ENCODE results near the gene TYW1. TPM values are rescaled to one million over a fixed set of nuclear protein-coding genes. Genes with fewer than 3 reads are reported as not detected.
A peak's percentile ranks its signal among the peaks of the same experiment; 100 is the strongest.
"Not testable (repeated sequence)": the region's sequence is repeated elsewhere in the genome, so short reads cannot be mapped to it uniquely, and the experiment has no call there.

The TYW1 gene, protein sequence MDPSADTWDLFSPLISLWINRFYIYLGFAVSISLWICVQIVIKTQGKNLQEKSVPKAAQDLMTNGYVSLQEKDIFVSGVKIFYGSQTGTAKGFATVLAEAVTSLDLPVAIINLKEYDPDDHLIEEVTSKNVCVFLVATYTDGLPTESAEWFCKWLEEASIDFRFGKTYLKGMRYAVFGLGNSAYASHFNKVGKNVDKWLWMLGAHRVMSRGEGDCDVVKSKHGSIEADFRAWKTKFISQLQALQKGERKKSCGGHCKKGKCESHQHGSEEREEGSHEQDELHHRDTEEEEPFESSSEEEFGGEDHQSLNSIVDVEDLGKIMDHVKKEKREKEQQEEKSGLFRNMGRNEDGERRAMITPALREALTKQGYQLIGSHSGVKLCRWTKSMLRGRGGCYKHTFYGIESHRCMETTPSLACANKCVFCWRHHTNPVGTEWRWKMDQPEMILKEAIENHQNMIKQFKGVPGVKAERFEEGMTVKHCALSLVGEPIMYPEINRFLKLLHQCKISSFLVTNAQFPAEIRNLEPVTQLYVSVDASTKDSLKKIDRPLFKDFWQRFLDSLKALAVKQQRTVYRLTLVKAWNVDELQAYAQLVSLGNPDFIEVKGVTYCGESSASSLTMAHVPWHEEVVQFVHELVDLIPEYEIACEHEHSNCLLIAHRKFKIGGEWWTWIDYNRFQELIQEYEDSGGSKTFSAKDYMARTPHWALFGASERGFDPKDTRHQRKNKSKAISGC
- 14.0 TPM for total RNA-seq

DNA sequence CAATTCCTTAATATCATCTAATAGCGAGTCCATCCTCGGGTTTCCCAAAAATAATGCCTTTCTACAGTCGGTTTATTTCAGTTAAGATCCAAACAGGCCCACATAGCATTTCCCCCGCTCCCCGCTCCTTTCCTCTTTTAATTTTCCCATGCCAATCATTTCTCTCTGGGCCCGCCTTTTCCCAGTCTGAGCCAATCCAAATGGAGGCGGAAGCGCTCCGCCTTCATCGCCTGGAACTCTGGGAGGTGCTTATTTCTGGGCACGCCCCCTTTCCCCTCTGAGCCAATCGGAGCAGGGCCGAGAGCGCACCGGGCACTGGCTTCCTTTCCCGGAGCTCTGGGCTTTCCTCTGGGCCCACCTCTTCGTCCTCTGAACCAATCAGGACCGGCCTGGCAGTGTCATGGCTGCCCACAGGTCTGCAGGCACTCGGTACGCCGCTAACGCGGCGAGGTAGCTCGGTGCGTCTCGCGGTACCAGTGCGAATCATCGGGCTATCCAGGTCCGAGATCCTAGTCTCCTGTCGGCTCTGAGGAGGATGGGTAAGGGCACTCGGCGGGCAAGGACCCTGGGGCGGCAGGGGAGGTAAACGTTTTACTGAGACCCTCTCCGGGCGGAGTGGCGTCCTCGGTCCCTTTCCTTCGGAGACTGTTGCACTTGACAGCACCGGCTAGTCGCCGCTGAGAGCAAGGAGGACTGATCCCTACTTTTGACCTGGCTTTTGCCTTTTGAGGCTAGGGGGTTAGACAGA lies at the start of gene TYW1:
Gene TYW1, plus strand, starts transcription at position 390 of the 748 bp plus-strand sequence. Its CDS starts 146 bp downstream, at position 536.
- peak; percentile 99 for DNase-seq (ENCODE audit: low spot score)

DNA sequence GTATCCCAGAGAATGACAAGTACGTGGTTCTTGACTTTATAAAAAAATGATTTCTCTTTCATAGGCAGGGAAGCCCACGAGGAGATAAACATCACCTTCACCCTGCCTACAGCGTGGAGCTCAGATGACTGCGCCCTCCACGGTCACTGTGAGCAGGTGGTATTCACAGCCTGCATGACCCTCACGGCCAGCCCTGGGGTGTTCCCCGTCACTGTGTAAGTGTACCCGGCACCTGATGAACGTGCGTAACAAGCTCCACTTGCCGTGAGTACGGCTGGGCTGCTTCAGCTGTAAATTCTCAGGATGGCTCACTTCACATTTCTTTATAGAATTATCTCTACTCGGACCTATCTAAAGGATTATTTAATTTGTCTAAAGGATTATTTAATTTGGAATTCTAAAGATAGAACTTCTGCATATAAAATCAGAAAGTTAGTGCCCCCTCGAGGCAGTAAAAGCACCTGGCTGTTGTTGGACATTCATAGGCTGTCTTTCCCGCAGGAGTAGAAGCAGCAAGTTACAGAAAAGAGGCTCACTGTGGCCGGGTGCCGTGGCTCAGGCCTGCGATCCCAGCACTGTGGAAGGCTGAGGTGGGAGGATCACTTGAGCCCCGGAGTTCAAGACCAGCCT lies 48.0 kb upstream of the TYW1 start:
- DNase-seq (ENCODE audit: low spot score) = no peak

DNA sequence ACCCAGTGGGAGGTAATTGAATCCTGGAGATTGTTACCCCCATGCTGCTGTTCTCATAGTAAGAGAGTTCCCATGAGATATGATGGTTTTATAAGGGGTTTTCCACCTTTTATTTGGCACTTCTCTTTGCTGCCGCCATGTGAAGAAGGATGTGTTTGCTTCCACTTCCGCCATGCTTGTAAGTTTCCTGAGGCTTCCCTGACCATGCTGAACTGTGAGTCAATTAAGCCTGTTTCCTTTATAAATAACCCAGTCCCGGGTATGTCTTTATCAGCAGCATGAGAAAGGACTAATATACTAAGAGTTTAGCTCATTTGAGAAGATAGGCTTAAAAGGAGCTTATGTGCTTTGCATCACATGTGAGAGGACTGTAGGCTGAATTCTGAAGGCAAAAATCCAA lies 46.3 kb upstream of the TYW1 start:
- no peak for DNase-seq (ENCODE audit: low spot score)

DNA sequence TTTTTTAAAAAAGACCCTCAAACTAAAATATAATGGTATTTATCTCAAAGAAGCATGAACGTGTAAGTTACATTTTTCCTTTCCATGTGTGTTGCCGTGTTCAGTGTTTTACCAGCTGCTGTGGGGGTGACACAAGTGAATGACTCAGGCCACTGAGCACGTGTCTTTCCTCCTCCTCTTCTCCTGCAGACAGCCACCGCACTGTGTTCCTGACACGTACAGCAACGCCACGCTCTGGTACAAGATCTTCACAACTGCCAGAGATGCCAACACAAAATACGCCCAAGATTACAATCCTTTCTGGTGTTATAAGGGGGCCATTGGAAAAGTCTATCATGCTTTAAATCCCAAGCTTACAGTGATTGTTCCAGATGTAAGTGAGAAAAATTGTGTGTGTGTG lies 45.9 kb upstream of the TYW1 start:
- DNase-seq (ENCODE audit: low spot score) = no peak

DNA sequence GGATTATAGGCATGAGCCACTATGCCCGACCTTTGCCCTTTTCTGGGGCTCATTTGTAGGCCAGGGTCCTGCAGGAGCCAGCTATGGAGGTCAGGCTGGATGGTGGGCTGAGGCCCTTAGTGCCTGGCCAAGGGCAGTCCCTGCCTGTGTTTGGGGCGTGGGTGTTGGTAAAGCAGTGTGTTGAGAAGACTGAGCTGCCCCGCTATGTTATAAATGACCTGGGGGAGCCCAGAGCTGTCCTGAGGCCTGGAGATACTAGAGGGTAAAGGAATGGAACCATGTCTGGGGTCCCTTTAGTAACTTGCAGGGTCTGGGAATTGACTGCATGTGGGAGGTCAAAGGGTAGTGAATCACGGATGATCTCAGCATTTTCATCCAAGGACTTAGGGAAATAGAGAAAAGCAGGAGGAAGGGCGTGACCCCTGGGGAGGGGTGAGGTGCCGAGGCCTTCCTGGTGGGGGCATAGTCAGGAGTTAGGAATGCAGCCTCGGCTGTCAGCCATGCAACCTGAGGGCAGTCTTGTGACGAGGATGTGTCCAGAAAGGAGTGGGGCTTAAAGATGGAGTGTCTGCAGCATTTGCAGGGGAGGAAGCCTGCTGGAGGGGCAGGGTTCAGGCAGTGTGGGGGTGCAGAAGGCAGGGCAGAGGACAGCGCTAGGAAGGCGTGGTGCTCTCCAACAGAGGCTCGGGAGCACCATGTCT lies 44.1 kb upstream of the TYW1 start:
- DNase-seq (ENCODE audit: low spot score) = peak; percentile 26

DNA sequence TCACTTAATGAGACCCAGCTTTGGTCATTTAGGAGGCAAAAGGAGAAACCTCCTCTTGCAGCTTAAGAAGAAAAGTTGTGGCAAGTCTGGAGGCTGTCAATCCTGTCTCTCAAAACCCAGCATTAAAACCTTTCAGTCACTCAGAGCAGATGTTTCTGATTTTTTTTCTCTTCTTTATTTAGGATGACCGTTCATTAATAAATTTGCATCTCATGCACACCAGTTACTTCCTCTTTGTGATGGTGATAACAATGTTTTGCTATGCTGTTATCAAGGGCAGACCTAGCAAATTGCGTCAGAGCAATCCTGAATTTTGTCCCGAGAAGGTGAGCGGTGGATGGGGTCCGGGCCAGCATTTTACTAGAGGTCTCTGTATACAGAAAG lies 43.6 kb upstream of the TYW1 start:
- DNase-seq (ENCODE audit: low spot score) = no peak

DNA sequence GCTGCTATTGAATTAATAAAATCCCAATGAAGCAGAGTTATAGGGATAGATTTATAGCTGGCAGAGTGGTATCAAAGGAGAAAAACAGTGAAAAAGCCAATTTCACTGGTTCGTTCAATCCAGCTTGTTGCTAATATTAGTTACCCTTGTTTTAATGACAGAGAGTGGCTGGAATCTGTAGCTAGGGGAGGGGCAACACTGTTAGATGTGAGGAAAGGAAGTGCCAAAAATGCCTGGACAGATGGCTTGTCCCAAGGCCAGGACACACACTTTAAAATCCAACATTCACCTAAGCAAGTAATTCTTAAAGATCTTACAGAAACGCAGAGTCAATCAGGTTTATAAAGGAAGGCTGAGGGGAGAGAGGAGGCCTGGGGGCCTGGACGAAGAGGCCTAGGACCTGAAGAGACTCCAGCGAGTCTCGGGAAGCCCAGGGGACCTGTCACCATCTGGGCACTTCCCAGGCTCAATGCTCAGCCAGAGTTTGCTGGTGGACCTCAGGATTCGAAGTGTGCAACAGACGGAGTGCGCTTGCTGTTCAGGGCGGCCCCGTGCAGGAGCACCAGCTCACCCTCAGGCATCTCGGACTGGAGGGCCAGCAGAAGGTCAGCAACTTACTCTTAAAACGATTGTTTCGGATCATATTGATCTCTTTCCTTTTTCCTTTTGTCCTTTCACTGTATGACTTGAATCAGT lies 38.9 kb upstream of the TYW1 start:
- no peak for DNase-seq (ENCODE audit: low spot score)

DNA sequence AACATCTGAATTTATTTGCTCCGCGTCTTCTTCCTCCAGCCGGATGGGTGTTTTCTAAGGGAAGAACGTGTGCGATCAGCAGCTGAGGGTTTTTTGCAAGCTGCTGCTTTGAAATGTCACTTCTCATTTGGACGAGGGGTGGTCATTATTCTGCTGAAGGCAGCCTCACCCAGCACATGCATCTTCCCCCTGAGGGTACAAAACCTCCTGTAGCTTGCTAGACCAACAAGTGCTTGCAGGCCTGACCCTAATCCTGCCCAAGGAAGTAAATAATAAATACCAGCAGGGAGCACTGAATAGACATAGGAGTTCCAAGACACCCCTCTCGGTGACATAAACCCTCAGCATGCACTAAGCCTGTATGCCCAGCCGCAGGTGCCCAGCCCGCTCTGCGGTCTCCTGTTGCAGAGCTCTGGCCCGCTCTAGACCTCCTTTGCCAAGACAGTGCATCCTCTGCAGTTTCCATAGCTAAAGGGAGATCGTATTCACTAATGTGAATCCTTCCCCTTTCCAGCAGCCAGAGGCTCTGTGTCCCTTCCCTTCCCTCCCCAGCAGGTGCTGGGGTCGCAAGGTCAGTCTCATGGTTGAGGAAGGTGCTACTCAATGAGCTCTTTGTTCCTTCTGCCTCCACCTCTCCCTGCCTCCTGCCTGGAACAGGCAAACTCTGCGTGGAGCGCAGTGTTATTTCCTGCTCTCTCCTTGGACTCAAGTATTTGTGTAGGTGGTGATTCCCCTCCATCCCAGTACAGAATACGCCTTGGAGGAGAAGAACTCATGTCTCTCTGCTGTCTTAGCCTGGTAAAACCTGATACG lies 37.9 kb upstream of the TYW1 start:
- DNase-seq (ENCODE audit: low spot score) = peak; percentile 40

DNA sequence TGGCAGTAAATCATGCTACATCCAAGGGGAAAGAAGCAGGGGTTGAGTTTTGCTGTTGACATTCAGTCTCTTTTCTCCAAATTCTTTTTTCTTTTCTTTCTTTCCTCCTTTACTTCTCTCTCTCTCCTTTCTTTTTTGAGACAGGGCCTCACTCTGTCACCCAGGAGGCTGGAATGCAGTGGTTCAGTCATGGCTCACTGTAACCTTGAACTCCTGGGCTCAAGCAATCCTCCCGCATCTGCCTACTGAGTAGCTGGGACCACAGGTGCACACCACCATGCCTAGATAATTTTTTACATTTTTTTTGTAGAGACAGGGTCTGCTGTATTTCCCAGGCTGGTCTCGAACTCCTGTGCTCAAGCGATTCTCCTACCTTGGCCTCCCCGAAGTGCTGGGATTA lies 36.4 kb upstream of the TYW1 start:
- no peak for DNase-seq (ENCODE audit: low spot score)

DNA sequence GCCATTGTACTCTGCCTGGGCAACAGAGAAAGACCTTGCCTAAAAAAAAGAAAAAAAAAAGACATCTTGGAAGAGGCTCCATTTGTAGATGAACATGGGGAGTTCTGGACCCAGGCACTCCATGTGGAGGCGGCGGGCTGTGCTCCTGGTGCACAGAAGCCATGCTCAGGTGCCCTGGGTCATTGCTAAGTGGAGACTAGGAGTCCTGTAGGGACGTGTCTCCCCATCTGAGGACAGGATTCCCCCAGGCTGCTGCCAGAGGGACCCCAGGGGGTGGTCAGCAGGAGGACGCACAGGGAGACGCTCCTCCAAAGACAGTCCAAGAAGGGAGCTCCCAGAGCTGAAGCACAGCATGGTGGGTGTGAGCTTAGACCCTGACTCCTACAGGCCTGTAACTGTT lies 35.5 kb upstream of the TYW1 start:
- no peak for DNase-seq (ENCODE audit: low spot score)

DNA sequence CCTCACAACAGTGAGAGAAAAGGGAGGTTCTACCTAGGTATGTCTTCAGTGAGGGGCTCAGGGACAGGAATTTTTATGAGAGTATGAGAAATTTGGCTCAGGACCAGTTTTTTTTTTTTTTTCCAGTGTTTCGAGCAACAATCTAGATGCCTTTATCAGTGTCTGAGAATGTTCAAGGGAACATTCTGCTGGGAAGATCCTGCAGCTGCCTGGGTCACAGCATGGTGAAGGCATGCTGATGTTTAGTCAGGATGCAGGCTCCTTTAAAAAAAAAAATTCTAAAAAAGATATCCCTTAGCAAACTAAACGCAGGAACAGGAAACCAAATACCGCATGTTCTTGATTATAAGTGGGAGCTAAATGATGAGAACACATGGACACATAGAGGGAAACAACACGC lies 32.2 kb upstream of the TYW1 start:
- DNase-seq (ENCODE audit: low spot score) = no peak

DNA sequence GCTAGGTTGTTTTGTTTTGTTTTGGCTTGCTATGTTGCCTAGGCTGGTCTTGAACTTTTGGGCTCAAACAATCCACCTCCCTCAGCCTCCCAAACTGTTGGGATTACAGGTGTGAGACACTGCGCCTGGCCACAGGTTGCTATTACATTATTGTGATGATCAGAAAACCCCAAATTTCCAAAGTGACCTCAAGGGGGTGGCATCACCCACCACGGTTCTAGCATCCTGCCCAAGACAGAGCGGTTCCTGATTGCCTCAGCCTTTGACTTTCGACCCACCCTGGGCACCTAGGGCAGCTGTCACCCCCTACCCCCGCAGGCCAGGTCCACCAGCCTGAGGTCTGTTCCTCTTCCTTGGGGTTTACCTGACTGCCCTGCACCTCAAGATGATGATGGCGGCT lies 29.6 kb upstream of the TYW1 start:
- no peak for DNase-seq (ENCODE audit: low spot score)

DNA sequence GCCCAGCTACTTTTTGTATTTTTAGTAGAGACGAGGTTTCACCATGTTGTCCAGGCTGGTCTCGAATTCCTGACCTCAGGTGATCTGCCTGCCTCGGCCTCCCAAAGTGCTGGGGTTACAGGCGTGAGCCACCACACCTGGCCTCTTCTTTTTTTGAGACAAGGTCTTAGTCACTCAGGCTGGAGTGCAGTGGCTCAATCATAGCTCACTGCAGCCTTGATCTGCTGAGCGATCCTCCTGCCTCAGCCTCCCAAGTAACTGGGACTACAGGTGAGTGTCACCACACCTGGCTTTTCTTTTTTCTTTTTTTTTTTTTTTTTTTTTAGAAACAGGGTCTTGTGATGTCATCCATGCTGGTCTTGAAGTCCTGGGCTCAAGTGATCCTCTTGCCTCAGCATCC lies 27.6 kb upstream of the TYW1 start:
- DNase-seq (ENCODE audit: low spot score) = not testable (repeated sequence)

DNA sequence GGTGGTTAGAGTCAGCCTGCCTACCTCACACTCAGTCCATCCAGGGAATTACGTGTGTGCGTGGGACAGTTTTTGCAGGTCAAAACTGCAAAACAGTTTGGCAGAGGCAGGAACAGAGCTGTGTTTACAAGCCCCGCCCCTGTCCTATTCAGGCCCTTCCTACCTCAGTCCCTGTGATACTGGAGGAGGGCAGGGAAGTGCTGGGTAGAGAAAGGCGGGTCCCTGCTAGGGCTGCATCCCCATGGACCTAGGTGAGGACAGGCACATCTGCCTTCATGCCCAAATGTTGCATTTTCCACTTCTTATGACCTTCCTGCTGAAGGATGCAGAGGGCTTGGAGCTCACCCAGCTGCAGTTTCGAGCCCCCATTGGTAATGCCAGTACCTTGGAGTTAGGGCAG lies 26.3 kb upstream of the TYW1 start:
- no peak for DNase-seq (ENCODE audit: low spot score)

DNA sequence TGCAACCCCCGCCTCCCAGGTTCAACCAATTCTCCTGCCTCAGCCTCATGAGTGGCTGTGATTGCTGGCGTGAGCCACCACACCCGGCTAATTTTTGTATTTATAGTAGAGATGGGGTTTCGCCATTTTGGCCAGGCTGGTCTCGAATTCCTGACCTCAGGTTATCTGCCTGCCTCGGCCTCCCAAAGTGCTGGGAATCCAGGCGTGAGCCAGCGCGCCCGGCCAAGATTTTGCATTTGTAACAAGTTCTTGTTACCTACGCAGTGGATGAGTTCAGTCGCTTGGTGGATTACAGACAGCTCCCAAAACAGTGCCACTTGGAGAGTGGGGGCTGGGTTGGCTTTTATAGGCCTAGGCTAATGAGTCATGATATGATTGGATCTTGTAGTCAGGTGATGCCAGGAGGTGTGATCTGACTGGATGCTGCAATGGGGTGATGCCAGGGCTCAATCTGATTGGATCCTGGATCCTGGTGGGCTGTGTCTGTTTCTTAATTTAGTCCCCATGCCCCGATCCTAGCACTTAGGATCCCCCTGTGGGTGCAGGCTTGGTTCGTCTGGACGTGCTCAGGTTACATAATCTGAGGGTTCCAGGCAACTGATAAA lies 21.5 kb upstream of the TYW1 start:
- no peak for DNase-seq (ENCODE audit: low spot score)

DNA sequence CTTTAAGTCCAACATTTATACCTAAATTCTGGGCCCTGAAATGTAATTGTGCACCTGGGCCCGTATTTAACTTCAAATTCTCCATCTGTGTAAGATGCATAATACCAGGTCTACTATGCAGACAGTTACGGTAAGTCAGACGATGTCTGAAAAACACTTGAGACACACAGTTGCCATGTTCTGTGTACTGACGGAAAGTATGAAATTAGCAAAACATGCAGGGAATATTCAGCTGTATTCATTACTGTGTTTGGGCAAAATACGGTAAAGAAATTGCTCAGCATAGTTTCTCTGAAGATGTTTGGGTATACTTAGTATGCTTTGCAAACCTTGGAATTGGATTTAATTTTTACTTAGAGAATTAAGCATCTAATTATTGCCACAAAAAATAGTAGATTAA lies 18.3 kb upstream of the TYW1 start:
- not testable (repeated sequence) for DNase-seq (ENCODE audit: low spot score)

DNA sequence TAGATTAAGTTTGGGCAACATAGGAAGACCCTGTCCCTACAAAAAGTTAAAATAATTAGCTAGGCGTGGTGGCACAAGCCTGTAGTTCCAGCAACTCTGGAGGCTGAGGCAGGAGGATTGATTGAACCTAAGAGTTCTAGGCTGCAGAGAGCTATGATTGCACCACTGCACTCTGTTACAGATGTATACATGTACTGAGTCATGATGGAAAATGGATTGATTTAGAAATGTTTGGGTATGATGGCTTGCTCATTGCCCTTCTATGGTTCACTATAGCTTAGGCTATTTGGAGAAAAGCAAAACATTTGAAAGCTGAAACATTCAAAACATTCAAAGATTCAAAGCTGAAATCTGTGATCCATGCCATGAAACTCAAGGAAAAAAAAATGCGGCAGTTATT lies 17.6 kb upstream of the TYW1 start:
- DNase-seq (ENCODE audit: low spot score) = not testable (repeated sequence)

DNA sequence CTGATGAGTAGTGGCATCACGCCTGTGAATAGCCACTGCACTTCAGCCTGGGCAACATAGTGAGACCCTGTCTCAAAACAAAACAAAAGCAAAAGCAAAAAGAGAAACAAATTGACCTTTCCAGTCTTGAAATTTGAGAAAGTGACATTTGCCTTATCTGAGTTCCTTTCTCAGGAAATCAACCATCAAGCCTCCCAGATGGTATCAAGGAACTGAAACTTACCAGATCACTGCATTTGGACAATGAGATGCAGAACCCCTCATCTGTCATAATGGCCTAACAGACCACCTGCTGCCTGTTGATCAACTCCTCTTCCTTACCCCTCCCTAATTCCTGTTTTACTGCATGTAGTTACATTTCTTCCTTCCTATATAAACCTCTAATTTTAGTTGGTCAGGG lies 16.3 kb upstream of the TYW1 start:
- not testable (repeated sequence) for DNase-seq (ENCODE audit: low spot score)

DNA sequence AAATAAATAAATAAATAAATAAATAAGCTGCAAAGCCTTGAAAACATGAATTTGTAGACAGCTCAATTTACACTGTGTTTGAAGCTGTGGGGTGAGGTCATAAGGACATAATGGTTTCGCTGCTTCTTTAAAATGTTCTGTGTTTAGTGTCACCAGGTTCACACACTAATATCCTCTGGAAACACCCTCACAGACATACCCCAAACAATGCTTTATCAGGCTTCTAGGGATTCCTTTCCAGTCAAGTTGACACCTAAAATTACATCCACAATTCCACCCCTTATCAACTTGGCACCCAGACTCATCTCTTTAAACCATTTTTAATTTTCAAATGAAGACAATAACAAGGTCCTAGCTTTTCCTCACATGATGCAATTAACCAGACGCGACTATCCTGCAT lies 7.1 kb upstream of the TYW1 start:
- DNase-seq (ENCODE audit: low spot score) = not testable (repeated sequence)

DNA sequence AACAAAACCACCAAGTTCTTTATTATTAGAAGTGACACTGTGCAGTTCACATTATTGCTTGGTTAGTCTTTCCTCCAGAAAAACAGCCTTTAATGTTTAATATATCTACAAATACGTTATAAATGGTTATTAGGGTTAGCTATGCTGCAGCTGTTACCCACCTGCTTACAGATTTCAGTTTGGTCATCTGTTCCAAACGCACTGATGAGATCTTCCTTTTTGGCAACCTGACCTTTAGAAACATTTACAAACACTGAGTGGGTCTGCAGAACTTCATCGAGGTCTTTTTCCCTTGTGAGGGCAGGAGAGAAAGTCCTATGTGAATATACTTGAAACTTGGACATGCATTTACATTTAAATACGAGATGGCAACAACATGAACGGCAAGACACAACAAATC lies 2.6 kb upstream of the TYW1 start:
- not testable (repeated sequence) for DNase-seq (ENCODE audit: low spot score)

Data from mucosa of gallbladder (tissue), 1 donor.